ENCODE results near the gene KCND3.

KCND3 gene

GRCh38 chr1:111778066-111778465 lies 211.4 kb downstream of the KCND3 start:
- DNase-seq (ENCODE audit: low read depth, low spot score), result no peak

- no peak for DNase-seq (ENCODE audit: low read depth, low spot score)
These were observed 212.2 kb downstream of the KCND3 start for GRCh38 chr1:111777301-111777700.

- DNase-seq (ENCODE audit: low read depth, low spot score), result no peak
These were observed 212.6 kb downstream of the KCND3 start for GRCh38 chr1:111776861-111777260.

- DNase-seq (ENCODE audit: low read depth, low spot score), result no peak
These were observed 213.1 kb downstream of the KCND3 start for GRCh38 chr1:111776391-111776790.

GRCh38 chr1:111775966-111776365 lies 213.5 kb downstream of the KCND3 start:
- no peak for DNase-seq (ENCODE audit: low read depth, low spot score)

- no peak for DNase-seq (ENCODE audit: low read depth, low spot score)
These were observed 218.6 kb downstream of the KCND3 start for GRCh38 chr1:111770916-111771315.

- peak; percentile 27 for DNase-seq (ENCODE audit: low read depth, low spot score)
These were observed 219.8 kb downstream of the KCND3 start for GRCh38 chr1:111769517-111770146.

GRCh38 chr1:111768625-111769024 lies 220.8 kb downstream of the KCND3 start:
- no peak for DNase-seq (ENCODE audit: low read depth, low spot score)

- no peak for DNase-seq (ENCODE audit: low read depth, low spot score)
These were observed 221.4 kb downstream of the KCND3 start for GRCh38 chr1:111768023-111768422.

GRCh38 chr1:111762332-111762731 lies 227.1 kb downstream of the KCND3 start:
- no peak for DNase-seq (ENCODE audit: low read depth, low spot score)

GRCh38 chr1:111761717-111762116 lies 227.8 kb downstream of the KCND3 start:
- no peak for DNase-seq (ENCODE audit: low read depth, low spot score)

- no peak for DNase-seq (ENCODE audit: low read depth, low spot score)
These were observed 231.1 kb downstream of the KCND3 start for GRCh38 chr1:111758373-111758772.

- DNase-seq (ENCODE audit: low read depth, low spot score), result no peak
These were observed 233.3 kb downstream of the KCND3 start for GRCh38 chr1:111756124-111756513.

GRCh38 chr1:111755331-111756123 lies 233.9 kb downstream of the KCND3 start, which contains the start of gene DDX20:
Gene DDX20, plus strand, starts transcription at chr1:111755901. Its CDS starts 24 bp downstream, at chr1:111755925.
- DNase-seq (ENCODE audit: low read depth, low spot score), result peak; percentile 95

- no peak for DNase-seq (ENCODE audit: low read depth, low spot score)
These were observed 234.5 kb downstream of the KCND3 start for GRCh38 chr1:111754984-111755330.

GRCh38 chr1:111751906-111752575 lies 237.4 kb downstream of the KCND3 start:
- DNase-seq (ENCODE audit: low read depth, low spot score), result no peak

GRCh38 chr1:111750856-111751255 lies 238.6 kb downstream of the KCND3 start:
- DNase-seq (ENCODE audit: low read depth, low spot score), result no peak

- no peak for DNase-seq (ENCODE audit: low read depth, low spot score)
These were observed 239.8 kb downstream of the KCND3 start for GRCh38 chr1:111749628-111750027.

GRCh38 chr1:111747947-111748346 lies 241.5 kb downstream of the KCND3 start:
- DNase-seq (ENCODE audit: low read depth, low spot score), result no peak

GRCh38 chr1:111747282-111747734 lies 242.2 kb downstream of the KCND3 start:
- DNase-seq (ENCODE audit: low read depth, low spot score), result no peak

- DNase-seq (ENCODE audit: low read depth, low spot score), result no peak
These were observed 242.9 kb downstream of the KCND3 start for GRCh38 chr1:111746614-111746999.

Data from brain pericyte (primary cell).